Gastroesophageal sphincter (tissue), 4 donors: Measurements from ENCODE around the gene VIM. TPM values are rescaled to one million over a fixed set of nuclear protein-coding genes. Genes with fewer than 3 reads are reported as not detected.

Experiments
- ATAC-seq: fragments of 150-250 bp; one replicate; pipeline ENCODE4 v1.9.1; 2016; ENCODE audit warnings: mild to moderate bottlenecking, moderate library complexity
- H3K27ac ChIP-seq, 4 donors: fragments of 200-600 bp; sonication (generic) in 3 of 4; 1 replicate in 3 of 4; 2 replicates in 1 of 4; pipeline ENCODE4 v1.5.1; 2016 to 2019
- H3K27me3 ChIP-seq: fragments of 200-600 bp; sonication (generic); one replicate; pipeline ENCODE4 v1.5.1; 2019
- H3K36me3 ChIP-seq, 2 donors: fragments of 200-600 bp; sonication (generic); one replicate each; pipeline ENCODE4 v1.5.1; 2019; ENCODE audit warnings: control low read depth in 1 of 2
- H3K4me1 ChIP-seq, 3 donors: fragments of 200-600 bp; sonication (generic); 1 replicate in 2 of 3; 2 replicates in 1 of 3; pipeline ENCODE4 v1.5.1; 2016 to 2019; ENCODE audit warnings: control low read depth in 2 of 3
- H3K4me3 ChIP-seq, 2 donors: fragments of 200-600 bp; sonication (generic); one replicate each; pipeline ENCODE4 v1.5.1; 2019; ENCODE audit warnings: mild to moderate bottlenecking in 1 of 2, moderate library complexity in 1 of 2
- H3K9me3 ChIP-seq, 3 donors: fragments of 200-600 bp; sonication (generic); one replicate each; pipeline ENCODE4 v1.5.1; 2017 to 2019; ENCODE audit warnings: control low read depth in 2 of 3
- EP300 ChIP-seq: sonication (generic); formaldehyde crosslinking; IDR thresholded peaks from one replicate; pipeline ENCODE4 v1.6.1; 2017; ENCODE audit warnings: antibody characterized with exemption, mild to moderate bottlenecking
- POLR2A ChIP-seq, 2 donors: fragments of 450-650 bp; IDR thresholded peaks; one replicate each; pipeline ENCODE4 v1.6.1; 2017; ENCODE audit warnings: antibody characterized with exemption in 2 of 2, mild to moderate bottlenecking in 2 of 2, moderate library complexity in 1 of 2
- POLR2AphosphoS5 ChIP-seq: sonication (generic); formaldehyde crosslinking; IDR thresholded peaks from one replicate; pipeline ENCODE4 v1.6.1; 2017; ENCODE audit warnings: antibody characterized with exemption
- WGBS, 2 donors: methylation state at CpG; one replicate each; pipeline ENCODE4 v1.1.5; 2018; ENCODE audit warnings: low coverage in 1 of 2; 5-methylcytosine and 5-hydroxymethylcytosine counted together
- total RNA-seq, 4 donors: library from RNA; depleted of rRNA; stranded (reverse); fragments of >200 nt; gene quantifications; one replicate each; pipeline ENCODE4 v1.1.0, GENCODE V29; 2016
- TF ChIP-seq, protein P1 (sequence below), 4 experiments: fragments of 200-600 bp in 2 of 4; fragments of 450-650 bp in 2 of 4; sonication (generic) in 1 of 4; IDR thresholded peaks; one replicate each; pipeline ENCODE4 v1.5.1; 2017 to 2019; ENCODE audit warnings: antibody characterized with exemption in 4 of 4, mild to moderate bottlenecking in 2 of 4, moderate library complexity in 2 of 4

Gene VIM
- 1,000 to 10,000 TPM; 1,560 to 2,767 (median 2,026) TPM for total RNA-seq

DNA sequence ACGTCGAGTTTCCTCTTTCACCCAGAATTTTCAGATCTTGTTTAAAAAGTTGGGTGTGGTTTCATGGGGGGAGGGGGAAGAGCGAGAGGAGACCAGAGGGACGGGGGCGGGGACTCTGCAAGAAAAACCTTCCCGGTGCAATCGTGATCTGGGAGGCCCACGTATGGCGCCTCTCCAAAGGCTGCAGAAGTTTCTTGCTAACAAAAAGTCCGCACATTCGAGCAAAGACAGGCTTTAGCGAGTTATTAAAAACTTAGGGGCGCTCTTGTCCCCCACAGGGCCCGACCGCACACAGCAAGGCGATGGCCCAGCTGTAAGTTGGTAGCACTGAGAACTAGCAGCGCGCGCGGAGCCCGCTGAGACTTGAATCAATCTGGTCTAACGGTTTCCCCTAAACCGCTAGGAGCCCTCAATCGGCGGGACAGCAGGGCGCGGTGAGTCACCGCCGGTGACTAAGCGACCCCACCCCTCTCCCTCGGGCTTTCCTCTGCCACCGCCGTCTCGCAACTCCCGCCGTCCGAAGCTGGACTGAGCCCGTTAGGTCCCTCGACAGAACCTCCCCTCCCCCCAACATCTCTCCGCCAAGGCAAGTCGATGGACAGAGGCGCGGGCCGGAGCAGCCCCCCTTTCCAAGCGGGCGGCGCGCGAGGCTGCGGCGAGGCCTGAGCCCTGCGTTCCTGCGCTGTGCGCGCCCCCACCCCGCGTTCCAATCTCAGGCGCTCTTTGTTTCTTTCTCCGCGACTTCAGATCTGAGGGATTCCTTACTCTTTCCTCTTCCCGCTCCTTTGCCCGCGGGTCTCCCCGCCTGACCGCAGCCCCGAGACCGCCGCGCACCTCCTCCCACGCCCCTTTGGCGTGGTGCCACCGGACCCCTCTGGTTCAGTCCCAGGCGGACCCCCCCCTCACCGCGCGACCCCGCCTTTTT lies at the start of gene VIM:
Gene VIM, plus strand, starts transcription at position 151 of the 925 bp plus-strand sequence. CDS start 1,182 bp downstream, outside the sequence.
- peaks cover 0 to 50% (median 15%) of the 10 kb centered on the region in 3 donors for H3K4me1 ChIP-seq
- H3K9me3 ChIP-seq = no peaks in the 10 kb centered on the region
- 0% methylated on average over 2 to 23 of the region's 77 CpGs for WGBS, 2 donors
- peak within 1 kb of the TSS; percentile 79 to 94 (median 92) for H3K27ac ChIP-seq
- peaks cover 0 to 14% of the 10 kb centered on the region in 2 donors for H3K36me3 ChIP-seq
- H3K27me3 ChIP-seq = no peaks in the 10 kb centered on the region
- peak; percentile 84 for ATAC-seq
- H3K4me3 ChIP-seq = peak within 1 kb of the TSS; percentile 60 to 77
- TF ChIP-seq POLR2A (IDR thresholded peaks at IDR 0.05) (peak; percentile 46 to 72), EP300 (no peak), POLR2AphosphoS5 (peak; percentile 91)
- TF ChIP-seq, protein P1, sequence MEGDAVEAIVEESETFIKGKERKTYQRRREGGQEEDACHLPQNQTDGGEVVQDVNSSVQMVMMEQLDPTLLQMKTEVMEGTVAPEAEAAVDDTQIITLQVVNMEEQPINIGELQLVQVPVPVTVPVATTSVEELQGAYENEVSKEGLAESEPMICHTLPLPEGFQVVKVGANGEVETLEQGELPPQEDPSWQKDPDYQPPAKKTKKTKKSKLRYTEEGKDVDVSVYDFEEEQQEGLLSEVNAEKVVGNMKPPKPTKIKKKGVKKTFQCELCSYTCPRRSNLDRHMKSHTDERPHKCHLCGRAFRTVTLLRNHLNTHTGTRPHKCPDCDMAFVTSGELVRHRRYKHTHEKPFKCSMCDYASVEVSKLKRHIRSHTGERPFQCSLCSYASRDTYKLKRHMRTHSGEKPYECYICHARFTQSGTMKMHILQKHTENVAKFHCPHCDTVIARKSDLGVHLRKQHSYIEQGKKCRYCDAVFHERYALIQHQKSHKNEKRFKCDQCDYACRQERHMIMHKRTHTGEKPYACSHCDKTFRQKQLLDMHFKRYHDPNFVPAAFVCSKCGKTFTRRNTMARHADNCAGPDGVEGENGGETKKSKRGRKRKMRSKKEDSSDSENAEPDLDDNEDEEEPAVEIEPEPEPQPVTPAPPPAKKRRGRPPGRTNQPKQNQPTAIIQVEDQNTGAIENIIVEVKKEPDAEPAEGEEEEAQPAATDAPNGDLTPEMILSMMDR (IDR thresholded peaks at IDR 0.05) = peak in 2 of 4 experiments; percentile 13 to 31

DNA sequence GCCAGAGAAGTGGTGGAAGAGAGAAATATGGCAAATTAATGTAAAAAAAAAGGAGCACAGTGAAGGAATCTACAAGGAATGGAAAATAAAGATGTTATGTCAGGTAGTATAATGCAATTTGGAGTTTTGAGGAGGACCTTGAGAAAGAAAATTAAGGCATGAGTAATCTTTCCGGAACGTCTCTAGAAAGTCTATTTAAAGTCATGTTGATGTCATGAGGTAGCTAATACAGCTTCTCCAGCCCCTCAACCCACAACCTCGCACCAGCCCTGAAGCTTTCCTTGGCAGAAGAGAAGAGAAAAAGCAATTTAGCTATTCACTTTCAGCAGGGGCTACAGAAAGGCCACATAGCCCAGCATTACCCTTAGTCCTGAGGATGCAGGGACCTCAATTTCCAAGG lies 49.0 kb upstream of the VIM start:
- TF ChIP-seq EP300 (no peak), POLR2AphosphoS5 (no peak), POLR2A (IDR thresholded peaks at IDR 0.05) (no peak)
- TF ChIP-seq, protein P1 (IDR thresholded peaks at IDR 0.05) = no peak
- H3K36me3 ChIP-seq = no peaks in the 10 kb centered on the region
- no peaks in the 10 kb centered on the region for H3K9me3 ChIP-seq
- ATAC-seq = no peak
- H3K27ac ChIP-seq = no peak overlapping the region
- WGBS, 2 donors = 37 to 67% methylated on average over 3 of the region's 3 CpGs
- H3K27me3 ChIP-seq = no peaks in the 10 kb centered on the region
- H3K4me1 ChIP-seq = no peaks in the 10 kb centered on the region
- H3K4me3 ChIP-seq = no peak overlapping the region

DNA sequence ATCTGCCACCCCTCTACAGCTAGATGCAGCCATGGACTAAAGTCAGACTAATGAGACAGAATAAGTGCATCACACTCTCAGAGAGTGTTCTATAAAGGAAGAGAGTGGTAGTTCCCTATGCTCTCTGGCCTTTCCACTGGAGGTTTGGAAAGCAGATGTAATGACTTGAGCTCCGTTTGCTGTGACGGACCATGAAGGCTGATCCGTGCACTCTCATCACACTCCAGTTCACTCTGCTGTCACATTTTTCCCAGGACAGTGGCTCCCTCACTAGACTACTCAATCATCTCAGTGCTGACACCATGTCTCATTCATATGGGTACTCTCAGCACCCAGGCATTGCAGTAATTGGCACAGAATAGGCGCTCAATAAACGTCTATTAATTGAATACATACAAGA lies 46.9 kb upstream of the VIM start:
- no peaks in the 10 kb centered on the region for H3K9me3 ChIP-seq
- H3K4me1 ChIP-seq = no peaks in the 10 kb centered on the region
- WGBS, 2 donors = 79 to 81% methylated on average over 3 to 5 of the region's 5 CpGs
- H3K27ac ChIP-seq = no peak overlapping the region
- H3K4me3 ChIP-seq = no peak overlapping the region
- ATAC-seq = no peak
- H3K27me3 ChIP-seq = no peaks in the 10 kb centered on the region
- TF ChIP-seq POLR2A (IDR thresholded peaks at IDR 0.05) = no peak
- no peak for TF ChIP-seq EP300
- TF ChIP-seq, protein P1 (IDR thresholded peaks at IDR 0.05) = no peak
- TF ChIP-seq POLR2AphosphoS5 = no peak
- H3K36me3 ChIP-seq = no peaks in the 10 kb centered on the region

DNA sequence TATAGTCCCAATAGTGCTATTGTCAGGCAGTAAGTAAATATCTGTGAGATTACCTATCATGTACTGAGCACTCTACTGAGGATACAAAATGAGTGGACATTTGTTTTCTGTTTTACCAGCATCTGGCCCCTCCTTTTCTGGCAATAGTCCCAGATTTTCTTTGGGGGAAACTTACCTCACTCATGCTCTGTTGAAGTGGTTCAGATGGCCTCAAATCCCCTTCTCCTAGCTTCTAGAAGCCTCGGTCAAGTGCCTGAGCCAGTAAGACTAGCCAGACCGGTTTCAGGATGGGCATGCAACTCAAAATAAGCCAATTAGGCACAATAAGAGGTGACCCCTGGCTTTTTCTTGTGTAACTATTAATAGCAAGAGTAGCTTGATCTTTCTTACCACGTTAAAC lies 46.3 kb upstream of the VIM start:
- WGBS, 2 donors = 80 to 88% methylated on average over 1 to 3 of the region's 3 CpGs
- no peaks in the 10 kb centered on the region for H3K4me1 ChIP-seq
- no peak for ATAC-seq
- no peak overlapping the region for H3K27ac ChIP-seq
- H3K27me3 ChIP-seq = no peaks in the 10 kb centered on the region
- TF ChIP-seq, protein P1 (IDR thresholded peaks at IDR 0.05) = no peak
- TF ChIP-seq POLR2A (IDR thresholded peaks at IDR 0.05) = no peak
- TF ChIP-seq POLR2AphosphoS5 = no peak
- no peak for TF ChIP-seq EP300
- H3K4me3 ChIP-seq = no peak overlapping the region
- H3K9me3 ChIP-seq = no peaks in the 10 kb centered on the region
- no peaks in the 10 kb centered on the region for H3K36me3 ChIP-seq
